ENCODE measurements around the gene COL18A1.

- TF ChIP-seq CTCF (IDR thresholded peaks at IDR 0.05), result no peak
- no peak for TF ChIP-seq POLR2AphosphoS5 (IDR thresholded peaks at IDR 0.05)
Measured at GRCh38 chr21:45371655-45372054, 33.3 kb upstream of the COL18A1 start.
